Tibial nerve (tissue), 4 donors: ENCODE measurements around the gene GABRG3. TPM values are rescaled to one million over a fixed set of nuclear protein-coding genes. Genes with fewer than 3 reads are reported as not detected.

Experiments
- DNase-seq, 2 donors: peaks; one replicate each; pipeline ENCODE4 v3.0.0-alpha.2; 2019; ENCODE audit warnings: low spot score in 2 of 2
- H3K27ac ChIP-seq, 4 donors: fragments of 200-600 bp; sonication (generic) in 3 of 4; one replicate each; pipeline ENCODE4 v1.5.1; 2017 to 2019; ENCODE audit warnings: mild to moderate bottlenecking in 1 of 4
- H3K27me3 ChIP-seq, 2 donors: fragments of 200-600 bp; sonication (generic) in 1 of 2; one replicate each; pipeline versions ENCODE4 v1.5.1 to v1.6.0; 2017 to 2019
- H3K36me3 ChIP-seq, 3 donors: fragments of 200-600 bp; sonication (generic); one replicate each; pipeline ENCODE4 v1.5.1; 2018 to 2019
- H3K4me1 ChIP-seq, 4 donors: fragments of 200-600 bp; sonication (generic) in 3 of 4; one replicate each; pipeline ENCODE4 v1.5.1; 2017 to 2019
- H3K4me3 ChIP-seq, 4 donors: fragments of 200-600 bp; sonication (generic) in 3 of 4; one replicate each; pipeline ENCODE4 v1.5.1; 2017 to 2019; ENCODE audit warnings: mild to moderate bottlenecking in 1 of 4, moderate library complexity in 1 of 4
- H3K9me3 ChIP-seq, 4 donors: fragments of 200-600 bp; sonication (generic) in 3 of 4; one replicate each; pipeline ENCODE4 v1.5.1; 2017 to 2019
- EP300 ChIP-seq, 2 donors: sonication (generic); formaldehyde crosslinking; IDR thresholded peaks; one replicate each; pipeline ENCODE4 v1.6.1; 2017; ENCODE audit warnings: antibody characterized with exemption in 2 of 2, mild to moderate bottlenecking in 1 of 2
- POLR2A ChIP-seq, 2 donors: fragments of 450-650 bp; IDR thresholded peaks; one replicate each; pipeline ENCODE4 v1.6.1; 2017; ENCODE audit warnings: antibody characterized with exemption in 2 of 2, mild to moderate bottlenecking in 2 of 2, moderate library complexity in 2 of 2
- WGBS, 2 donors: methylation state at CpG; one replicate each; pipeline ENCODE4 v1.1.5; 2018; 5-methylcytosine and 5-hydroxymethylcytosine counted together
- total RNA-seq, 4 donors: library from RNA; depleted of rRNA; stranded (reverse); fragments of >200 nt; gene quantifications; one replicate each; pipeline ENCODE4 v1.1.0, GENCODE V29; 2016
- TF ChIP-seq, protein P1 (sequence below), 5 experiments: fragments of 200-600 bp in 3 of 5; fragments of 450-650 bp in 2 of 5; sonication (generic) in 3 of 5; IDR thresholded peaks; one replicate each; pipeline ENCODE4 v1.5.1; 2016 to 2019; ENCODE audit warnings: antibody characterized with exemption in 5 of 5, mild to moderate bottlenecking in 3 of 5, moderate library complexity in 2 of 5

Gene GABRG3
- total RNA-seq, 4 donors from 2014 or later, result not detected

DNA sequence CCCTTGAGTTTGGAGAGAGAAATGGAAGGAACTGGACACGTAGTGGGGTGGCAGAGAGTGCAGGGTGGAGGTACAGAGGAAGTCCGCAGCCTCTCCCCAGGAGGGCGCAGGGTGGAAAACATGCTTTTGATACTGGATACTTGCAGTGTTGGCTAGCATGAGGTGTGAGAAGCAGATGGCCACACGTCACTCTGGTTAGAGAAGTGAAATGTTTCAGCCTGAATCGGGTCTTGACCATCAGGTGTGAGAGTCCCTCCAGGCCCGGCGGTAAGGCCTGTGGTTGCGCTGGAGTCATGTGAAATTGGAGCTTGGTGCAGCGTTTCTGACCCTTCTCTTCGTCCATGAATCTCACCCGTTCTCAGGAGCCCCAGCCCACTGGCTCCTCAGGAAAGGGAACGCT, 93.1 kb downstream of the GABRG3 start:
- Histone ChIP-seq H3K27ac (no peak overlapping the region), H3K4me1 (no peaks in the 10 kb centered on the region), H3K36me3 (no peaks in the 10 kb centered on the region), H3K9me3 (peaks cover 0 to 21% (median 5%) of the 10 kb centered on the region in 4 donors), H3K4me3 (no peak overlapping the region), H3K27me3 (no peaks in the 10 kb centered on the region)
- 92 to 93% methylated on average over 11 to 12 of the region's 12 CpGs for WGBS, 2 donors
- DNase-seq, result no peak
- TF ChIP-seq POLR2A (IDR thresholded peaks at IDR 0.05) (no peak), EP300 (IDR thresholded peaks at IDR 0.05) (no peak)
- TF ChIP-seq, protein P1, sequence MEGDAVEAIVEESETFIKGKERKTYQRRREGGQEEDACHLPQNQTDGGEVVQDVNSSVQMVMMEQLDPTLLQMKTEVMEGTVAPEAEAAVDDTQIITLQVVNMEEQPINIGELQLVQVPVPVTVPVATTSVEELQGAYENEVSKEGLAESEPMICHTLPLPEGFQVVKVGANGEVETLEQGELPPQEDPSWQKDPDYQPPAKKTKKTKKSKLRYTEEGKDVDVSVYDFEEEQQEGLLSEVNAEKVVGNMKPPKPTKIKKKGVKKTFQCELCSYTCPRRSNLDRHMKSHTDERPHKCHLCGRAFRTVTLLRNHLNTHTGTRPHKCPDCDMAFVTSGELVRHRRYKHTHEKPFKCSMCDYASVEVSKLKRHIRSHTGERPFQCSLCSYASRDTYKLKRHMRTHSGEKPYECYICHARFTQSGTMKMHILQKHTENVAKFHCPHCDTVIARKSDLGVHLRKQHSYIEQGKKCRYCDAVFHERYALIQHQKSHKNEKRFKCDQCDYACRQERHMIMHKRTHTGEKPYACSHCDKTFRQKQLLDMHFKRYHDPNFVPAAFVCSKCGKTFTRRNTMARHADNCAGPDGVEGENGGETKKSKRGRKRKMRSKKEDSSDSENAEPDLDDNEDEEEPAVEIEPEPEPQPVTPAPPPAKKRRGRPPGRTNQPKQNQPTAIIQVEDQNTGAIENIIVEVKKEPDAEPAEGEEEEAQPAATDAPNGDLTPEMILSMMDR (IDR thresholded peaks at IDR 0.05), result no peak

DNA sequence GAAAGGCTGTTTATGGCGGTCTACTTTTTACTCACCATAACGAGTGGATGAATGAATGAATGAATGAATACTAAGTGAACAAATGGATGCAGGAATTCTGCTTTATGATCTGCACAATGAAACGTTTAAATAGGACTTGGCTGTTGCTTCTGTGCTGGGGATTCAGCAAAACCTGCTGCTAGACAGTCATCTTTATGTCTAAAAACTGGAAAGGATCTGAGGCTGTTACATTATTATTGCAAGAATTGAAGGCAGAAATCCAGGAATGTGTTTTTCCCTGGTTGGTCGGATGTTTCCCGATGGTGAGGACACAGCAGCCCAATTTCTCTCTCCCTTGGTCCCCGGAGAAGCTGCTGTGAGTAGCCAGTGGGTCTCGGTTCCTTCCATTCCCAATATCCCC, 94.2 kb downstream of the GABRG3 start:
- Histone ChIP-seq H3K27me3 (no peaks in the 10 kb centered on the region), H3K27ac (no peak overlapping the region), H3K4me3 (no peak overlapping the region), H3K4me1 (no peaks in the 10 kb centered on the region), H3K9me3 (peaks cover 0 to 24% (median 5%) of the 10 kb centered on the region in 4 donors), H3K36me3 (no peaks in the 10 kb centered on the region)
- TF ChIP-seq, protein P1 (IDR thresholded peaks at IDR 0.05), result no peak
- TF ChIP-seq POLR2A (IDR thresholded peaks at IDR 0.05) (no peak), EP300 (IDR thresholded peaks at IDR 0.05) (no peak)
- DNase-seq, result no peak
- WGBS, 2 donors, result 74 to 79% methylated on average over 7 of the region's 7 CpGs

DNA sequence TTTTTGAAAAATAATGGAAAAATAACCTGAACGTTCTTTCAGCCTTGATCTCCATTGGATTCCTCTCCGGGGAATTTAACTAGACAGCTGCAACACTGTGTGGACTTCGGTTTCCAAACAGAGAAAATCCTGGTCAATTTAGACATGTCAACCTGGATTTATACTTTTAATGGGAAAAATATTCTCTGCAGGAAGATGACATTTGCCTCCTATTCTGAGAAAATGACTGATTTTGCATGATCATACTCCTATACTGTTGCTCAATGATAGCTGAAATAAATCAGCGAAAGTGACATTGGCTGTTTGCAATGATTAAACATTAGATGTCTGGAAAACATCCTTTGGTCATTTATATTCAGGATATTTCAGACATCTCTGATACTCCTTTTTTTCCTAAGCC, 94.8 kb downstream of the GABRG3 start:
- DNase-seq, result no peak
- Histone ChIP-seq H3K4me3 (no peak overlapping the region), H3K9me3 (peaks cover 0 to 24% (median 5%) of the 10 kb centered on the region in 4 donors), H3K27me3 (no peaks in the 10 kb centered on the region), H3K27ac (no peak overlapping the region), H3K36me3 (no peaks in the 10 kb centered on the region), H3K4me1 (no peaks in the 10 kb centered on the region)
- TF ChIP-seq, protein P1 (IDR thresholded peaks at IDR 0.05), result no peak
- TF ChIP-seq EP300 (IDR thresholded peaks at IDR 0.05) (no peak), POLR2A (IDR thresholded peaks at IDR 0.05) (no peak)
- 79 to 88% methylated on average over 4 of the region's 4 CpGs for WGBS, 2 donors

DNA sequence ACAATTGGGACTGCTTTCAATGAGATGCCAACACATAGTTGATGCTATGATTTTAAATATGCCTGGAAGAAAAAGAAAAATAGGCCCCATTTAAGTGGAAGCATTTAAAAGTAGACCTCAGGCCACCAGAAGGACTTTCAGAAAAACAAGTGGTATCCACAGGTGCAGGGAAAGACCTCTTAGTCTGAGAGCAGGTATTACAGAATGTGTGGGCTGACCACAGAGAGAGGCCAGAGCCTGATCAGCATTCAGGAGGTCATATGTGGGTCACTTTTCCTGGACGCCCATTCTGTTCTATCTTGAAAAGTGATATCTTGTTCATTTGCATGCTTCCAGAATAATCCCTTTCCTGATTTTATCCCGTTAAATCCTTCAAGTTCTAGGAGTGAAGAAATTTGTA, 95.5 kb downstream of the GABRG3 start:
- TF ChIP-seq EP300 (IDR thresholded peaks at IDR 0.05), result no peak
- TF ChIP-seq, protein P1 (IDR thresholded peaks at IDR 0.05), result no peak
- TF ChIP-seq POLR2A (IDR thresholded peaks at IDR 0.05), result no peak
- no peaks in the 10 kb centered on the region for H3K27me3 ChIP-seq
- DNase-seq, result no peak
- H3K36me3 ChIP-seq, result no peaks in the 10 kb centered on the region
- H3K4me3 ChIP-seq, result no peak overlapping the region
- 57 to 62% methylated on average over 2 of the region's 2 CpGs for WGBS, 2 donors
- H3K9me3 ChIP-seq, result peaks cover 0 to 24% (median 5%) of the 10 kb centered on the region in 4 donors
- H3K27ac ChIP-seq, result no peak overlapping the region
- H3K4me1 ChIP-seq, result no peaks in the 10 kb centered on the region

DNA sequence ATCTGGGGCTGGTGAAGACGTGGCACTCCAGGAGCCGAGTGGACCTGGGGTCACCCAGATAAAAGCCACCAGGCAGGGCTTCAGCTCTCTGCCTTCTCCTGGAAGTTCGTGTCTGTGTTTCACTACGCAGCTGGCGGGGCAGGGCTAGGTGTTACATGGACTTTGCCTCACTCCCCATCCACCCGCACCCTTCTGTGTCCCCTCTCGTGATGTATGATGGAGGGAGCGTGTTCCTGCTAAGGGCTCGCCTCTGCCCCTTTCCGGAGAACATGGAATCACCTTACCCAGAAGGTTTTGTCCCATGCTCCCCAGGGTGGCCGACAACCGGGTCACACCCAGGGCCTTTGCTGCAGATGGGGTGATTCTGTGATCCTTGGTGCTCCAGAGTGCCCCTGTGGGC, 96.2 kb downstream of the GABRG3 start:
- no peaks in the 10 kb centered on the region for H3K27me3 ChIP-seq
- WGBS, 2 donors, result 83 to 85% methylated on average over 12 of the region's 12 CpGs
- H3K36me3 ChIP-seq, result no peaks in the 10 kb centered on the region
- no peak overlapping the region for H3K27ac ChIP-seq
- no peak overlapping the region for H3K4me3 ChIP-seq
- TF ChIP-seq POLR2A (IDR thresholded peaks at IDR 0.05), result no peak
- no peak for TF ChIP-seq EP300 (IDR thresholded peaks at IDR 0.05)
- TF ChIP-seq, protein P1 (IDR thresholded peaks at IDR 0.05), result no peak
- DNase-seq, result no peak
- no peaks in the 10 kb centered on the region for H3K4me1 ChIP-seq
- peaks cover 0 to 24% (median 5%) of the 10 kb centered on the region in 4 donors for H3K9me3 ChIP-seq
